22Rv1 (cell line): ENCODE results near the gene BOC.
A peak's percentile ranks its signal among the peaks of the same experiment; 100 is the strongest.

Experiments
- H3K27ac ChIP-seq: fragments of 450-650 bp; 2 replicates; pipeline ENCODE4 v1.5.1; 2017
- ZFX ChIP-seq: fragments of 450-650 bp; IDR thresholded peaks from 2 replicates; pipeline ENCODE4 v1.6.1; 2017; ENCODE audit warnings: antibody characterized with exemption, borderline replicate concordance
- TF ChIP-seq, protein P1 (sequence below): fragments of 450-650 bp; IDR thresholded peaks from 2 replicates; pipeline ENCODE4 v1.5.1; 2017; ENCODE audit warnings: mild to moderate bottlenecking

The BOC gene

DNA sequence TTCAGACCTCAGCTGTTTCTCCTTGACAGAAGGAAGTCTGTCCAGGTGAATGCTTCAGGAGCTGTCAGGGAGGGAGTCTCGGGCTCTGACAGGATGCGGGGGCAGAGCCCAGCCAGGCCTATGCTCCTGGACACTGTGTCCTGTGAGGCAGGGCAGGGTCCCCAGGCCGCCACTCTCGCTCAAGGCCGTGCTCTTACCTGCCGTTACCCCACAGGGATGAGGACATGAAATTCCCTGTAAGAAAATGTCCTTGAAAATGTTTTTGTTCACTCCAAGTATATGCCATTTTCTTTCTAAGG is 63.9 kb downstream of the BOC start:
- H3K27ac ChIP-seq: no peak overlapping the region
- TF ChIP-seq, protein P1, sequence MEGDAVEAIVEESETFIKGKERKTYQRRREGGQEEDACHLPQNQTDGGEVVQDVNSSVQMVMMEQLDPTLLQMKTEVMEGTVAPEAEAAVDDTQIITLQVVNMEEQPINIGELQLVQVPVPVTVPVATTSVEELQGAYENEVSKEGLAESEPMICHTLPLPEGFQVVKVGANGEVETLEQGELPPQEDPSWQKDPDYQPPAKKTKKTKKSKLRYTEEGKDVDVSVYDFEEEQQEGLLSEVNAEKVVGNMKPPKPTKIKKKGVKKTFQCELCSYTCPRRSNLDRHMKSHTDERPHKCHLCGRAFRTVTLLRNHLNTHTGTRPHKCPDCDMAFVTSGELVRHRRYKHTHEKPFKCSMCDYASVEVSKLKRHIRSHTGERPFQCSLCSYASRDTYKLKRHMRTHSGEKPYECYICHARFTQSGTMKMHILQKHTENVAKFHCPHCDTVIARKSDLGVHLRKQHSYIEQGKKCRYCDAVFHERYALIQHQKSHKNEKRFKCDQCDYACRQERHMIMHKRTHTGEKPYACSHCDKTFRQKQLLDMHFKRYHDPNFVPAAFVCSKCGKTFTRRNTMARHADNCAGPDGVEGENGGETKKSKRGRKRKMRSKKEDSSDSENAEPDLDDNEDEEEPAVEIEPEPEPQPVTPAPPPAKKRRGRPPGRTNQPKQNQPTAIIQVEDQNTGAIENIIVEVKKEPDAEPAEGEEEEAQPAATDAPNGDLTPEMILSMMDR: no peak
- TF ChIP-seq ZFX: no peak

DNA sequence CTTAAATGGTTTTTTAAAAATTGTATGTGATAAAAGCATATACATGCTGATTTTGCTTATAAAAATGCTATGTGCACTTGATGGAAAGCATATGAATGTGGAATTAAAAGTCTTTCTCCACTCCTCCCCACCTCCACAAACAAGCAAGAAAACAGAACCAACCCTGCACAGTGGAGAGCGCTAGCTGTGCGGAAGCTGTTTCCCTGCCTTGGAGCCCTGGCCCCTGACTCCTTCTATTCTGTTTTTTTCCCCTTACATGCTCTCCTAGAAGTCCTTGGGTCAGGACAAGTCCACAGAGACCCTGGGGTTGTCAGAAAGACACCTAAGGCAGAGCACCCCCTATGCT is 64.2 kb downstream of the BOC start:
- TF ChIP-seq, protein P1: no peak
- no peak for TF ChIP-seq ZFX
- H3K27ac ChIP-seq: no peak overlapping the region

DNA sequence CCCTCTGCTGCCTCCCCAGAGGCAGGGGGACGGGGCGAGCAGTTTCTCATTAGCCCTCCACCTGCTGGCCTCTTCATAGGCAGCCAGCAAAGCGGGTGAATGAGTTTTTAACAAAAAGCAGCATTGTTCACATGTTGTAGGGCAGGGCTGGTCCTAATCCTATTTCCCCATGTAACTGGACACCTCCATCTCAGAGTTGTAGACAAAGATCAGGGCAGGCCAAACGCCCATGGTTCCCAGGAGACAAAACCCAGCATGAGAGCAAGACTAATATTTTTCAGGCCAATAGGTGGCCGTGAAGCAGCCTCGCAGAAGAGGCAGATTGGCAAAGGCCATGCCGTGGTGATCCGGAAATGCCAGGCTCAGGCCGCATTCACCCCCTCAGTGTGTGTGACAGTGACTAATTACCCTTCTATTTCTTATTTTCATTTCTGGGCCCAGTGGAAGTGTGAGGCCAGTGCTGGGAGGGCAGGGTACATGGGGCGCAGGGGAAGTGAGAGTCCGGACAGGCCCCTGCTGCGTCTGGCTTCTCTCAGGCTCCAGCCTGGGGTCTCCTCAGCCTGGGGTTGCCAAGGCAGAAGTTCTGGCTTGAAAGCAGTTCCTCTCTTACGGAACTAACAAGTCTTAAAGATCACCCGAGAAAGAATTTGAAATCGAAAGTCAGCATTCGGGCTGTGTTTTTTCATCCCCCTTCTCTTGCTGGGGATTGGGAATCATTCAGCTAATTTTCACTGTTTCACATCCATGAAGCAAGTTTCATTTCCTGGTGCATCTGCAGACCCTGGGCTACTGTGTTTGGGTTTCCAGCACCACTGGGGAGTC is 64.8 kb downstream of the BOC start:
- no peak overlapping the region for H3K27ac ChIP-seq
- TF ChIP-seq, protein P1: peak; percentile 20; the same call in 1 of the 2 replicates
- no peak for TF ChIP-seq ZFX

DNA sequence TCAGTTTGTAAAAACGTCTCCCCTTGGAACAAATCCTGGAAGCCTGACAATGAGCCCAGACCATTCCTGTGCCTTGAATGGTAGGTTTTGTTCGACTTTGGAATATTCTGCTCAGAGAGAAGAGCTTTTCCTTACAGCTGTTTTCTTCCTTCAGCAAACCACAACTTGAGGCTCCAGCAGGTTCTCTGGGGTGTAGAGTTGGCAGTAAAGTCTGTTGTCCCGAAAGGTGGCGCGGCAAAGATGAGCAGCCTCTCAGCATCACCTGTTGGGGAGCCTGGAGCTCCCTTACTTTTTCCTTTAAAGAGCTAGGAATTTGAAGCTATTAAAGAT is 65.4 kb downstream of the BOC start:
- TF ChIP-seq ZFX: no peak
- TF ChIP-seq, protein P1: no peak
- H3K27ac ChIP-seq: no peak overlapping the region

DNA sequence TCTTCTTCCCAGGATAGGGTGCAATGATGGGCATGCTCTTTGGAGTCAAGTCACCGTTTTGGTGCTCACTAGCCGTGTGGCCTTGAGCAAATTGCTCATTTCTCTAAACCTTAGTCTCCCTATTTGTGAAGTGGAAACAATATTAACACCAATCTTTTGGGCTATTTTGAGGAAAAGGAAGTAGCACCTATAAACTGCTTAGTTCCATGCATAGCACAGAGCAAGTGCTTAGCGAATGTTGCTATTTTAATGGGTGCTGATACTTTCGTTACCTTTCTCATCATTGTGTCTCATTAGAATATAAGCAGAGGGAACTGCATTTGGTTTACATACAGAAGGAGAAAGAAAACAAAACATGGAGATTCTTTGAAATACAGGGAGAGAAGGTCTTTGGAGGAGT is 66.1 kb downstream of the BOC start:
- no peak overlapping the region for H3K27ac ChIP-seq
- no peak for TF ChIP-seq ZFX
- TF ChIP-seq, protein P1: no peak

DNA sequence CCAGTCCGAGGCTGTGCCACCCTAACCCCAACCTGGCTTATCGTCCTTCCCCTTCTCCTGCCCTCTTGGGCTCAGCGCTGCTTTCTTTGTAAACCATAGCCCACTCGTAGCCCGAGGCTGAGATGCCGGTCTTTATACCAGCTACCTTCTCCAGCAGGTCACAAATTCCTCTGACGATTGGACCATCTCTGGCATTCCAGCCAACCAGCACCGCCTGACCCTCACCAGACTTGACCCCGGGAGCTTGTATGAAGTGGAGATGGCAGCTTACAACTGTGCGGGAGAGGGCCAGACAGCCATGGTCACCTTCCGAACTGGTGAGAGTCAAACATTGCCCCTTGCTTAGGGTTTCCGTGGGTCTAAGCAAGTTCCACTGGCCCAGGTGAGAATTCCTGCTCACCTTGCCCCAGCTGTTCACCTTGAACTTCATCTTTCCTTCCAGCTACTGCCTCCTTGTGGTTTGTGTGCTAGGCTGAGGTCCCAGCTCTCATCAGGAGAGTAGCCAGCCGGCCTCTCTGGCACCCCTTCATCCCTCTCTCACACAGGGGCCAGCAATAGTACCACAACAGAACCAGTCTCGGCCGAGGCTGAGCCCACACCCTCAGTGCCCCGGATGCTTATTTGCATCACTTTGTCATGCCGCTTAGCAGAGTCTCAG is 66.7 kb downstream of the BOC start:
- H3K27ac ChIP-seq: no peak overlapping the region
- TF ChIP-seq ZFX: no peak
- TF ChIP-seq, protein P1: peak; percentile 27; the same call in 1 of the 2 replicates

DNA sequence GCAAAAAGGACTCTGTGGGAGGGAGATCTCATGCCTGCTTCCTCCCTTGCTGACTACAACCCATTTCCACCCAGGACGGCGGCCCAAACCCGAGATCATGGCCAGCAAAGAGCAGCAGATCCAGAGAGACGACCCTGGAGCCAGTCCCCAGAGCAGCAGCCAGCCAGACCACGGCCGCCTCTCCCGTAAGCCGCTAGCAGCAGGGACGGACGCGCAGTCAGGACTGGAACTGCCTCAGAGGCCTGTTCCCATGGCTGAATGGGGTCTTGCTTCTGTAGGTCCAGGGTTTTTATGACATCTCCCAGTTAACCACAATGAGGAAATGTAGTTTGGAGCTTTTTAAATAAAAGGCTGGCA is 67.2 kb downstream of the BOC start:
- no peak overlapping the region for H3K27ac ChIP-seq
- TF ChIP-seq ZFX: no peak
- TF ChIP-seq, protein P1: 0 out of 2 replicates have a peak, but pooled peaks have one; percentile 6
